DOHH2 (cell line): Measurements from ENCODE around the gene DSC2.

Source experiments
- H3F3A ChIP-seq: fragments of 200-600 bp; sonication (generic), shearing (Covaris generic); 2 replicates; pipeline ENCODE4 v1.6.0; 2016; ENCODE audit warnings: antibody characterized with exemption, mild to moderate bottlenecking; ENCODE audit not compliant: control insufficient read depth, insufficient read depth
- H3K27ac ChIP-seq: fragments of 200-600 bp; sonication (generic); 2 replicates; pipeline ENCODE4 v1.5.1; 2014; ENCODE audit warnings: low read depth, mild to moderate bottlenecking, low read length, moderate library complexity
- H3K27me3 ChIP-seq: fragments of 200-600 bp; sonication (generic); 2 replicates; pipeline ENCODE4 v1.6.1; 2014; ENCODE audit warnings: mild to moderate bottlenecking, low read length, mixed read lengths; ENCODE audit not compliant: control insufficient read depth
- H3K36me3 ChIP-seq: fragments of 200-600 bp; sonication (generic); 2 replicates; pipeline ENCODE4 v1.6.1; 2014; ENCODE audit warnings: mild to moderate bottlenecking, low read length, moderate library complexity, mixed read lengths; ENCODE audit not compliant: control insufficient read depth
- H3K4me1 ChIP-seq: fragments of 200-600 bp; sonication (generic); 2 replicates; pipeline ENCODE4 v1.6.1; 2014; ENCODE audit warnings: mild to moderate bottlenecking, low read length, mixed read lengths; ENCODE audit not compliant: control insufficient read depth
- H3K4me2 ChIP-seq: fragments of 200-600 bp; sonication (generic); 2 replicates; pipeline ENCODE4 v1.6.0; 2014; ENCODE audit warnings: mild to moderate bottlenecking, low read length, moderate library complexity
- H3K4me3 ChIP-seq: fragments of 200-600 bp; sonication (generic); 2 replicates; pipeline ENCODE4 v1.5.1; 2014; ENCODE audit warnings: mild to moderate bottlenecking, low read length, mixed read lengths
- H3K79me2 ChIP-seq: fragments of 200-600 bp; sonication (generic); 2 replicates; pipeline ENCODE4 v1.6.1; 2014; ENCODE audit warnings: mild to moderate bottlenecking, low read length, mixed read lengths; ENCODE audit not compliant: control insufficient read depth
- H3K9me2 ChIP-seq: fragments of 200-600 bp; sonication (generic); replicated peaks from 2 replicates; pipeline ENCODE4 v1.6.1; 2014; ENCODE audit warnings: mild to moderate bottlenecking, low read length, mixed read lengths; ENCODE audit not compliant: control insufficient read depth
- H3K9me3 ChIP-seq: fragments of 200-600 bp; sonication (generic); 2 replicates; pipeline ENCODE4 v1.6.1; 2014; ENCODE audit warnings: antibody characterized with exemption, low read length, mixed read lengths; ENCODE audit not compliant: control insufficient read depth, insufficient read depth
- H4K20me1 ChIP-seq: fragments of 200-600 bp; sonication (generic); 2 replicates; pipeline ENCODE4 v1.6.0; 2014; ENCODE audit warnings: low read depth, mild to moderate bottlenecking, antibody characterized with exemption, low read length, moderate library complexity; ENCODE audit not compliant: control insufficient read depth, insufficient read depth
- CTCF ChIP-seq: fragments of 200-600 bp; sonication (generic); IDR thresholded peaks from one replicate; pipeline ENCODE4 v1.5.1; 2014; ENCODE audit warnings: antibody characterized with exemption, mild to moderate bottlenecking, low read depth, low read length; ENCODE audit not compliant: poor library complexity, severe bottlenecking
- EZH2phosphoT487 ChIP-seq: fragments of 200-600 bp; sonication (generic); IDR thresholded peaks from 2 replicates; pipeline ENCODE4 v1.6.1; 2017; ENCODE audit warnings: borderline replicate concordance, mild to moderate bottlenecking, antibody characterized with exemption, low read length, moderate library complexity, mixed read lengths

The DSC2 gene

GRCh38 chr18:31120594-31120993 lies 18.4 kb upstream of the DSC2 start:
- H3F3A ChIP-seq: no peaks in the 10 kb centered on the region
- H3K9me3 ChIP-seq: no peaks in the 10 kb centered on the region
- H3K27ac ChIP-seq: no peak overlapping the region
- H3K4me3 ChIP-seq: no peak overlapping the region
- no peaks in the 10 kb centered on the region for H3K4me1 ChIP-seq
- H3K79me2 ChIP-seq: no peaks in the 10 kb centered on the region
- no peak overlapping the region for H3K4me2 ChIP-seq
- H3K27me3 ChIP-seq: no peaks in the 10 kb centered on the region
- no peaks in the 10 kb centered on the region for H3K36me3 ChIP-seq
- no peaks in the 10 kb centered on the region for H3K9me2 ChIP-seq
- TF ChIP-seq EZH2phosphoT487 (no peak), CTCF (no peak)
- no peaks in the 10 kb centered on the region for H4K20me1 ChIP-seq

- H3K9me3 ChIP-seq: no peaks in the 10 kb centered on the region
- H3K9me2 ChIP-seq: no peaks in the 10 kb centered on the region
- no peak overlapping the region for H3K27ac ChIP-seq
- H3K79me2 ChIP-seq: no peaks in the 10 kb centered on the region
- H3F3A ChIP-seq: no peaks in the 10 kb centered on the region
- H3K4me3 ChIP-seq: no peak overlapping the region
- H3K27me3 ChIP-seq: no peaks in the 10 kb centered on the region
- H4K20me1 ChIP-seq: no peaks in the 10 kb centered on the region
- TF ChIP-seq CTCF (no peak), EZH2phosphoT487 (no peak)
- H3K36me3 ChIP-seq: no peaks in the 10 kb centered on the region
- H3K4me1 ChIP-seq: no peaks in the 10 kb centered on the region
- no peak overlapping the region for H3K4me2 ChIP-seq
Observed at GRCh38 chr18:31116853-31117595, 14.8 kb upstream of the DSC2 start.

GRCh38 chr18:31112804-31113203 lies 10.6 kb upstream of the DSC2 start:
- no peaks in the 10 kb centered on the region for H3K4me1 ChIP-seq
- no peak overlapping the region for H3K4me3 ChIP-seq
- no peaks in the 10 kb centered on the region for H3K9me2 ChIP-seq
- no peaks in the 10 kb centered on the region for H3K36me3 ChIP-seq
- H3K4me2 ChIP-seq: no peak overlapping the region
- no peaks in the 10 kb centered on the region for H3K27me3 ChIP-seq
- H4K20me1 ChIP-seq: no peaks in the 10 kb centered on the region
- H3F3A ChIP-seq: no peaks in the 10 kb centered on the region
- no peak overlapping the region for H3K27ac ChIP-seq
- H3K9me3 ChIP-seq: no peaks in the 10 kb centered on the region
- TF ChIP-seq EZH2phosphoT487: no peak
- TF ChIP-seq CTCF: no peak
- H3K79me2 ChIP-seq: no peaks in the 10 kb centered on the region
